DND-41 (cell line): Measurements from ENCODE around the gene DDX51.

Source experiments
- EZH2 ChIP-seq: IDR thresholded peaks from 3 replicates; pipeline ENCODE4 v1.6.1; 2012; ENCODE audit warnings: borderline replicate concordance, low read depth, mild to moderate bottlenecking, moderate library complexity, low read length, inconsistent platforms; ENCODE audit not compliant: severe bottlenecking
- TF ChIP-seq, protein P1 (sequence below): IDR thresholded peaks from 2 replicates; pipeline ENCODE4 v1.5.1; 2012; ENCODE audit warnings: borderline replicate concordance, low read length, moderate library complexity, mild to moderate bottlenecking; ENCODE audit not compliant: poor library complexity, severe bottlenecking; ENCODE audit errors: extremely low read depth

DNA sequence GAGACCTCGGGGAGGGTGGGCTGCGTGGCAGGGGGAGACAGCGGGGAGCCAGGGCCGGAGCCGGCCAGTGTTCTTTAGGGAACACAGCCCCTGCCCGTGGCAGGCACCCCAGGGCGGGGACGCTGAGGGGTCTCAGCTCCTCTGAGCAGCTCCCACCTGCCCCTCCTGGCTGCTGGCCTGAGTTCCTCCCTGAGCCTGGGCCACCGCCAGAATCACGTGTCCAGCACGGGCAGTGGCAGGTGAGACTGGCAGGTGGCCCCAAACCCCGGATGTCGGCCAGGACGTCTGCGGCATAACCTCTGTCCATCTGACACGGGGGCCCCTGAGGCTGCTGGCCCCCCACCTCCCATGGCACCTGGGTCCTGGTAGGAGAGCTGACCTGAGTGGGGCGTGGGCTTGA, 25.3 kb upstream of the DDX51 start:
- TF ChIP-seq, protein P1, sequence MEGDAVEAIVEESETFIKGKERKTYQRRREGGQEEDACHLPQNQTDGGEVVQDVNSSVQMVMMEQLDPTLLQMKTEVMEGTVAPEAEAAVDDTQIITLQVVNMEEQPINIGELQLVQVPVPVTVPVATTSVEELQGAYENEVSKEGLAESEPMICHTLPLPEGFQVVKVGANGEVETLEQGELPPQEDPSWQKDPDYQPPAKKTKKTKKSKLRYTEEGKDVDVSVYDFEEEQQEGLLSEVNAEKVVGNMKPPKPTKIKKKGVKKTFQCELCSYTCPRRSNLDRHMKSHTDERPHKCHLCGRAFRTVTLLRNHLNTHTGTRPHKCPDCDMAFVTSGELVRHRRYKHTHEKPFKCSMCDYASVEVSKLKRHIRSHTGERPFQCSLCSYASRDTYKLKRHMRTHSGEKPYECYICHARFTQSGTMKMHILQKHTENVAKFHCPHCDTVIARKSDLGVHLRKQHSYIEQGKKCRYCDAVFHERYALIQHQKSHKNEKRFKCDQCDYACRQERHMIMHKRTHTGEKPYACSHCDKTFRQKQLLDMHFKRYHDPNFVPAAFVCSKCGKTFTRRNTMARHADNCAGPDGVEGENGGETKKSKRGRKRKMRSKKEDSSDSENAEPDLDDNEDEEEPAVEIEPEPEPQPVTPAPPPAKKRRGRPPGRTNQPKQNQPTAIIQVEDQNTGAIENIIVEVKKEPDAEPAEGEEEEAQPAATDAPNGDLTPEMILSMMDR = no peak
- no peak for TF ChIP-seq EZH2
